Measurements from ENCODE around the gene DAPK1. TPM values are rescaled to one million over a fixed set of nuclear protein-coding genes. Genes with fewer than 3 reads are reported as not detected.

The DAPK1 gene
- total and polyA plus RNA-seq, 10 of the 15 experiments (the other 5 are each of a cell fraction or from before 2014, with no cell fraction given), result 8.2 to 94.7 (median 51.6) TPM

GRCh38 chr9:87529671-87530070, 32.0 kb downstream of the DAPK1 start:
- no peak for DNase-seq (ENCODE audit: low read depth, low spot score)
- H3K27ac ChIP-seq (ENCODE audit: control insufficient read depth, insufficient read depth), result no peak overlapping the region
- no TSS peak for BruUV-seq (replicated peaks)
- H4K20me1 ChIP-seq (ENCODE audit: control insufficient read depth, insufficient read depth), result no peaks in the 10 kb centered on the region
- H3K27me3 ChIP-seq (replicated peaks in 1 of 2; ENCODE audit: control insufficient read depth in 2 of 2, insufficient read depth in 2 of 2, low read length in 1 of 2), result no peaks in the 10 kb centered on the region
- in situ Hi-C loops (cut with MboI), result no loop called here
- H3K79me2 ChIP-seq (ENCODE audit: control insufficient read depth, insufficient read depth, low read length), result peaks cover 9% of the 10 kb centered on the region
- H3K4me1 ChIP-seq (ENCODE audit: control insufficient read depth, insufficient read depth, low read length), result peaks cover 16% of the 10 kb centered on the region
- CTCF ChIA-PET, result no interaction called here
- no peak overlapping the region for H3K4me3 ChIP-seq
- intact Hi-C loops (cut with micrococcal nuclease; ENCODE audit: unreplicated experiment), result no loop called here
- H3K4me2 ChIP-seq (ENCODE audit: control insufficient read depth, insufficient read depth), result peak overlapping the region; percentile 53; the same call in 1 of the 2 replicates
- 65% methylated on average over 6 of the region's 7 CpGs for WGBS (ENCODE audit: insufficient coverage, insufficient replicate concordance, low lambda C conversion rate, missing lambda C conversion rate)
- no peak for FAIRE-seq
- peaks cover 0 to 5% of the 10 kb centered on the region in 2 experiments; a peak in 2 of 4 replicates for H3K36me3 ChIP-seq (ENCODE audit: control insufficient read depth in 2 of 2, insufficient read depth in 2 of 2, low read length in 1 of 2)
- RAD21 ChIA-PET (ENCODE audit: unreplicated experiment), result no interaction called here
- POLR2A ChIA-PET, result no interaction called here
- H2AFZ ChIP-seq (ENCODE audit: control insufficient read depth, low read depth, low read length), result no peak overlapping the region
- SMC1A ChIA-PET (ENCODE audit: uncharacterized antibody, unreplicated experiment), result interaction anchor here (1.0 to 1.5 kb wide), 2 partner anchors 13 to 15 kb away, joined by 4 read pairs; no protein-coding TSS in a partner anchor
- no peak overlapping the region for H3K9ac ChIP-seq (ENCODE audit: control insufficient read depth, insufficient read depth, low read length)
- no peak for ATAC-seq
- no peaks in the 10 kb centered on the region for H3K9me3 ChIP-seq (replicated peaks; ENCODE audit: control insufficient read depth, insufficient read depth, low read length)
- TF ChIP-seq PAX5 (IDR thresholded peaks at IDR 0.05; ENCODE audit: borderline replicate concordance, low read depth, low read length), result no peak
- TF ChIP-seq ZBTB33 (IDR thresholded peaks at IDR 0.05), result no peak
- no peak for TF ChIP-seq STAT3 (IDR thresholded peaks at IDR 0.05; ENCODE audit: low read depth, low read length)
- no peak for TF ChIP-seq MXI1 (IDR thresholded peaks at IDR 0.05; ENCODE audit: low read depth, low read length)
- TF ChIP-seq PRDM15 (CRISPR knock-in tag; IDR thresholded peaks at IDR 0.05), result no peak
- TF ChIP-seq HCFC1 (IDR thresholded peaks at IDR 0.05; ENCODE audit: low read length), result no peak
- no peak for TF ChIP-seq CEBPB (IDR thresholded peaks at IDR 0.05; ENCODE audit: borderline replicate concordance in 1 of 2, low read depth in 2 of 2, low read length in 2 of 2)
- TF ChIP-seq NFIC (IDR thresholded peaks at IDR 0.05; ENCODE audit: low read depth, low read length), result no peak
- no peak for TF ChIP-seq CUX1 (IDR thresholded peaks at IDR 0.05; ENCODE audit: insufficient replicate concordance, low read depth, low read length)
- no peak for TF ChIP-seq RAD21 (IDR thresholded peaks at IDR 0.05; ENCODE audit: insufficient read depth, low read depth, low read length)
- TF ChIP-seq TCF12 (IDR thresholded peaks at IDR 0.05; ENCODE audit: low read depth, low read length), result no peak
- no peak for TF ChIP-seq YBX1 (IDR thresholded peaks at IDR 0.05)
